Measurements from ENCODE around the gene OR52E2.

DNA sequence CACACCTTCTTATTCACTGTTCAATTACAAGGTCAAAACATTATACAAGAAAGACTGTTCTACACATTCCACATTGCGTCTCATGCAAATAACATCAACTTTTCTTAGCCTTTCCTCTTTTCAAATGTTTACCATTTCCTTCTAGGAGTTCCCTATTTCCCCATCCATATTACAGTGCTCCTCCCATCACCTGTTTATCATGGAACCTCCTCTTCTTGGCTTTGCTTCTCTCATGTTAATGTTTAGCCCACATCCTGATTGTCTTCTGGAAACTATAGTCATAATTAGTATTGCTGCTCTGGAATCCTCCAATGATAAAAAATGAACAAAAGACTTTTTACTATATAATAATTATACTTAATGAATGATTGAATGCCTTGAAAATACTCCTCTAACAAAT lies 31.2 kb upstream of the OR52E2 start:
- TF ChIP-seq, protein P1, sequence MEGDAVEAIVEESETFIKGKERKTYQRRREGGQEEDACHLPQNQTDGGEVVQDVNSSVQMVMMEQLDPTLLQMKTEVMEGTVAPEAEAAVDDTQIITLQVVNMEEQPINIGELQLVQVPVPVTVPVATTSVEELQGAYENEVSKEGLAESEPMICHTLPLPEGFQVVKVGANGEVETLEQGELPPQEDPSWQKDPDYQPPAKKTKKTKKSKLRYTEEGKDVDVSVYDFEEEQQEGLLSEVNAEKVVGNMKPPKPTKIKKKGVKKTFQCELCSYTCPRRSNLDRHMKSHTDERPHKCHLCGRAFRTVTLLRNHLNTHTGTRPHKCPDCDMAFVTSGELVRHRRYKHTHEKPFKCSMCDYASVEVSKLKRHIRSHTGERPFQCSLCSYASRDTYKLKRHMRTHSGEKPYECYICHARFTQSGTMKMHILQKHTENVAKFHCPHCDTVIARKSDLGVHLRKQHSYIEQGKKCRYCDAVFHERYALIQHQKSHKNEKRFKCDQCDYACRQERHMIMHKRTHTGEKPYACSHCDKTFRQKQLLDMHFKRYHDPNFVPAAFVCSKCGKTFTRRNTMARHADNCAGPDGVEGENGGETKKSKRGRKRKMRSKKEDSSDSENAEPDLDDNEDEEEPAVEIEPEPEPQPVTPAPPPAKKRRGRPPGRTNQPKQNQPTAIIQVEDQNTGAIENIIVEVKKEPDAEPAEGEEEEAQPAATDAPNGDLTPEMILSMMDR (IDR thresholded peaks at IDR 0.05), result no peak
- no peak for TF ChIP-seq POLR2A (IDR thresholded peaks at IDR 0.05)

Data from Peyer's patch (tissue), 4 donors.